ENCODE data around the gene ABCA2. TPM values are rescaled to one million over a fixed set of nuclear protein-coding genes. Genes with fewer than 3 reads are reported as not detected.
A peak's percentile ranks its signal among the peaks of the same experiment; 100 is the strongest.

ABCA2 gene
- total RNA-seq, 6 donors from 2014 or later = 14.7 to 49.2 (median 29.6) TPM

DNA sequence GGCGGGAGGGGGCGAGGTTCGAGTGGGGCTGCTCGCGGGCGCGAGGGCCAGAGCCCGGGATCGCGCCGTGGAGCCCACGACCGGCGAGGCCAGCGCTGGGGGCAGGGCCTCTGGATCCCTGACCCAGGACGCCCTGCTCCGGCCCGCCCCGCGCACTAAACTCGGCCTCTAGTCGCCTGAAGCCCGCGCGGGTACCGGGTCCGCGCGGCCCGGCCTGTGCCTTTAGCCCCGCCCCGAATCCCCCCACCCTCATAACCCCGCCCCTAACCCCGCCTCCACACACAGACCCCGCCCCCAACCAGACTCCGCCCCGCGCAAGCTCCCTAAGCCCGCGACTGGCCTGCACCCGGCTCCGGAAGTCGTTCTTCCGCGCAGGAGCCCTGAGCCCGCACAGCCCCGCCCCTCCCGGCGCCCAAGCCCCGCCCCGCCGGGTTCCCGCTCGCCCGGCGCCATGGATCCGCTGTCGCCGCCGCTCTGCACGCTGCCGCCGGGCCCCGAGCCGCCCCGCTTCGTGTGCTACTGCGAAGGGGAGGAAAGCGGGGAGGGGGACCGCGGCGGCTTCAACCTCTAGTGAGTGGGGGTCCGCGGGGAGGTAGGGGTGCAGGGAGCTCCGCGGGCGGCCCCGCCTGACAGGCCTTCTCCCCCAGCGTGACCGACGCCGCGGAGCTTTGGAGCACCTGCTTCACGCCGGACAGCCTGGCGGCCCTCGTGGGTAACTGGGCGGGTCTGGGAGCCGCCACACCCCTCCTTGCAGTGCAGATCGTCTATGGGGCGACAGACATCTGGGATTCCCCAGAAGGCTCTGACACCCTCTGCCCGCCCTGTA is 35.8 kb downstream of the ABCA2 start, which contains the start of gene PAXX:
TSS of gene PAXX (plus strand) at position 430 of the 826 bp plus-strand sequence. CDS start at position 452, 22 bp downstream.
- peak; percentile 92 to 96 for ATAC-seq (ENCODE audit: low FRiP score in 2 of 2)
- 0 to 1% methylated on average over 3 to 32 of the region's 92 CpGs for WGBS, 2 donors

DNA sequence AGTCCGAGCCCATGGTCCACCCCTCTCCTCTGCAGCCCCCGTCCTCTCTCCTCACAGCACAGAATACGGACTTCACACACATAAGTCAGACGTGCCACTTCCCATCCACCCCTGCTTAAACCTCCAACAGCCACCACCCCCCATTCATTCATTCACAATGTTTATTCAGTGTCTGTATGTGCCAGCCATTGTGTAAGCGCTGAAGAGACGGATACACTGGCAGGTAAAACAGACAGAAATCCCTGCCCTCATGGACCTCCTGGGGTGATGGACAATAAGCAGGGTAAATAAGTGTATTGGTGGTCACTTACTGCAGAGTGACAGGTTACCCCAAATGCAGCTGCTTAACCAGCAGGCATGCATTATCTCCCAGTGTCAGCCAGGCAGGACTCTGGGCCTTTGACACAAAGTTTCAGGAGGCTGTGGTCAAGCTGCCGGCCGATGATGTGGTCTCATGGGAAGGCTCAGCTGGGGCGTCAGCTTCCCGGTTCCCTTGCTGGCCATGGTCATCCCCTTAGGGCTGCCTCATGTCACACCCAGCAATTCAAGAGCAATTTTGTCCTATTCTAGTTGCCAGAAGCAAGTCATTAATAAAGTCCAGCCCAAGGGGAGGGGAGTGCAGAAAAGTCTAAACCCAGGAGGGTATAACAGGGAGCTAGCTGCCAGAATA is 37.7 kb downstream of the ABCA2 start:
- H3K4me3 ChIP-seq = no peak overlapping the region
- no peak for DNase-seq
- H3K36me3 ChIP-seq = peaks cover 0 to 12% (median 5%) of the 10 kb centered on the region in 4 donors
- H3K4me1 ChIP-seq = peaks cover 31 to 45% (median 33%) of the 10 kb centered on the region in 4 donors
- peak overlapping the region in 2 of 4 donors; percentile 2 to 92 for H3K27ac ChIP-seq
- no peak for TF ChIP-seq POLR2A (IDR thresholded peaks at IDR 0.05)
- no peak for TF ChIP-seq POLR2AphosphoS5 (IDR thresholded peaks at IDR 0.05)
- no peak for TF ChIP-seq EP300 (IDR thresholded peaks at IDR 0.05)
- TF ChIP-seq, protein P1, sequence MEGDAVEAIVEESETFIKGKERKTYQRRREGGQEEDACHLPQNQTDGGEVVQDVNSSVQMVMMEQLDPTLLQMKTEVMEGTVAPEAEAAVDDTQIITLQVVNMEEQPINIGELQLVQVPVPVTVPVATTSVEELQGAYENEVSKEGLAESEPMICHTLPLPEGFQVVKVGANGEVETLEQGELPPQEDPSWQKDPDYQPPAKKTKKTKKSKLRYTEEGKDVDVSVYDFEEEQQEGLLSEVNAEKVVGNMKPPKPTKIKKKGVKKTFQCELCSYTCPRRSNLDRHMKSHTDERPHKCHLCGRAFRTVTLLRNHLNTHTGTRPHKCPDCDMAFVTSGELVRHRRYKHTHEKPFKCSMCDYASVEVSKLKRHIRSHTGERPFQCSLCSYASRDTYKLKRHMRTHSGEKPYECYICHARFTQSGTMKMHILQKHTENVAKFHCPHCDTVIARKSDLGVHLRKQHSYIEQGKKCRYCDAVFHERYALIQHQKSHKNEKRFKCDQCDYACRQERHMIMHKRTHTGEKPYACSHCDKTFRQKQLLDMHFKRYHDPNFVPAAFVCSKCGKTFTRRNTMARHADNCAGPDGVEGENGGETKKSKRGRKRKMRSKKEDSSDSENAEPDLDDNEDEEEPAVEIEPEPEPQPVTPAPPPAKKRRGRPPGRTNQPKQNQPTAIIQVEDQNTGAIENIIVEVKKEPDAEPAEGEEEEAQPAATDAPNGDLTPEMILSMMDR (IDR thresholded peaks at IDR 0.05) = no peak
- peaks cover 0 to 6% (median 5%) of the 10 kb centered on the region in 4 donors for H3K27me3 ChIP-seq
- WGBS, 2 donors = 61 to 80% methylated on average over 7 to 10 of the region's 10 CpGs
- no peaks in the 10 kb centered on the region for H3K9me3 ChIP-seq
- ATAC-seq (ENCODE audit: low FRiP score in 2 of 2) = no peak

More for the DNA sequence above, 35.8 kb downstream of the ABCA2 start, which contains the start of gene PAXX:
- Histone ChIP-seq H3K4me1 (peaks cover 46 to 60% (median 49%) of the 10 kb centered on the region in 4 donors), H3K9me3 (no peaks in the 10 kb centered on the region), H3K27ac (peak within 1 kb of the TSS; percentile 83 to 93 (median 88)), H3K36me3 (peaks cover 0 to 12% (median 5%) of the 10 kb centered on the region in 4 donors), H3K27me3 (no peaks in the 10 kb centered on the region), H3K4me3 (peak within 1 kb of the TSS; percentile 69 to 90 (median 83))
- peak; percentile 96 to 99 for DNase-seq
- TF ChIP-seq EP300 (IDR thresholded peaks at IDR 0.05) (no peak), POLR2AphosphoS5 (IDR thresholded peaks at IDR 0.05) (peak; percentile 19 to 28), POLR2A (IDR thresholded peaks at IDR 0.05) (peak in 2 of 4 donors; percentile 29 to 65)
- TF ChIP-seq, protein P1 (IDR thresholded peaks at IDR 0.05) = peak in 3 of 6 experiments; percentile 16 to 37 (median 31)

DNA sequence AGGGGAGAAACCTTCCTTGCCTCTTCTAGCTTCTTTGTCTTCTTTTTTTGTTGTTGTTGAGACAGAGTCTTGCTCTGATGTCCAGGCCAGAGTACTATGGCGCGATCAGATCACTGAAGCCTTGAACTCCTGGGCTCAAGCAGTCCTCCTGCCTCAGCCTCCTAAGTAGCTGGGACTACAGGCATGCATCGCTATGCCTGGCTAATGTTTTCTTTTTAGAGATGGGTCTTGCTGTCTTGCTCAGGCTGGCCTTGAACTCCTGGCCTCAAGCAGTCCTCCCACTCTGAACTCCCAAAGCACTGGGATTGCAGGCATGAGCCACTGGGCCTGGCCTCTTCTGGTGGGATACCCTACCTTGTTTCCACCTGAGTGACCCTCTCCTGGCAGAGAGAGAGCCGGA is 39.2 kb downstream of the ABCA2 start:
- TF ChIP-seq, protein P1 (IDR thresholded peaks at IDR 0.05) = no peak
- TF ChIP-seq EP300 (IDR thresholded peaks at IDR 0.05) (no peak), POLR2A (IDR thresholded peaks at IDR 0.05) (no peak)
- Histone ChIP-seq H3K9me3 (no peaks in the 10 kb centered on the region), H3K27ac (no peak overlapping the region), H3K4me3 (no peak overlapping the region), H3K27me3 (peaks cover 0 to 18% (median 13%) of the 10 kb centered on the region in 4 donors), H3K4me1 (peaks cover 22 to 36% (median 23%) of the 10 kb centered on the region in 4 donors), H3K36me3 (peaks cover 0 to 2% (median under 1%) of the 10 kb centered on the region in 4 donors)
- DNase-seq (no peak), ATAC-seq (ENCODE audit: low FRiP score in 2 of 2) (no peak)
- 95 to 96% methylated on average over 4 of the region's 4 CpGs for WGBS, 2 donors

DNA sequence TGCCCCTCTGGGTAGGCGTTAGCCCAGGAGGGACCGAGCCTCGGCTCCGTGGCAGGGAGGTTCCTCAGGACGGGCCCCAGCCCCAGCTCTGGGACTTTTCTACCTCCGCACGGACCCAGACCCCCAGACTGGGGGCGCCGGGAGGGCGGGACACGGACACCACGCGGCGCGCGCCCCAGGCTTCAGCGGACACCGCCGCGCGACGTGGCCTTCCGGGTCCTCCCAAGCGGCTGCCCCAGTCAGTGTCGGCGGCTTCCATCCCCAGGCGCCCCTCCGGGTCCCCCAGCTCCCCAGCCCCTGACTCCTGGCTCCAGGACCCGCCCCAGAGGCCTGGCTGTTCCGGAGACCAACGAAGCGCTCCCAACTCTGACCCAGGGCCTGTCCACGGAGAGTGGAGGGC is 42.2 kb downstream of the ABCA2 start:
- peak in 1 of 2 donors; percentile 83 for DNase-seq
- TF ChIP-seq EP300 (IDR thresholded peaks at IDR 0.05) (no peak), POLR2AphosphoS5 (IDR thresholded peaks at IDR 0.05) (no peak), POLR2A (IDR thresholded peaks at IDR 0.05) (no peak)
- TF ChIP-seq, protein P1 (IDR thresholded peaks at IDR 0.05) = no peak
- Histone ChIP-seq H3K9me3 (no peaks in the 10 kb centered on the region), H3K4me3 (no peak overlapping the region), H3K36me3 (no peaks in the 10 kb centered on the region), H3K27me3 (peaks cover 0 to 18% (median 13%) of the 10 kb centered on the region in 4 donors), H3K27ac (no peak overlapping the region), H3K4me1 (peaks cover 15 to 33% (median 27%) of the 10 kb centered on the region in 4 donors)
- 54 to 65% methylated on average over 4 to 24 of the region's 33 CpGs for WGBS, 2 donors
- no peak for ATAC-seq (ENCODE audit: low FRiP score in 2 of 2)
